B cell (primary cell): ENCODE data around the gene PTCHD4. TPM values are rescaled to one million over a fixed set of nuclear protein-coding genes. Genes with fewer than 3 reads are reported as not detected.

Experiments
- ATAC-seq: fragments of 200-7000 bp; cut with Tn5 transposase; one replicate; pipeline ENCODE4 v1.10.0; 2021; ENCODE audit warnings: low read depth, mild to moderate bottlenecking, moderate number of reproducible peaks, moderate library complexity
- CTCF ChIA-PET: fragments of 350-600 bp; sonication (Branson Sonifier 250); formaldehyde crosslinking; loops from one replicate; lab custom pipeline; 2021; ENCODE audit warnings: antibody characterized with exemption, inconsistent platforms; lab: Charles Lee
- POLR2A ChIA-PET: fragments of 350-600 bp; sonication (Branson Sonifier 250); formaldehyde crosslinking; loops from one replicate; lab custom pipeline; 2021; ENCODE audit warnings: antibody characterized with exemption; lab: Charles Lee
- DNase-seq: peaks from one replicate; pipeline ENCODE4 v3.0.0; 2013
- H2AFZ ChIP-seq: 2 replicates; pipeline ENCODE4 v1.6.1; 2012; ENCODE audit warnings: mild to moderate bottlenecking, low read depth, low read length; ENCODE audit not compliant: insufficient read depth, poor library complexity, severe bottlenecking
- H3K27ac ChIP-seq, 2 donors: 1 replicate in 1 of 2; 2 replicates in 1 of 2; pipeline ENCODE4 v1.5.1; 2012 to 2013; ENCODE audit warnings: low read length in 2 of 2, mild to moderate bottlenecking in 2 of 2, moderate library complexity in 1 of 2
- H3K27me3 ChIP-seq, 4 experiments: fragments of 200-600 bp in 1 of 4; sonication (generic) in 1 of 4; replicated peaks in 1 of 4; 1 replicate in 2 of 4; 2 replicates in 2 of 4; pipeline versions ENCODE4 v1.6.1 to v1.7.0; 2013 to 2016; ENCODE audit warnings: low read length in 3 of 4, mild to moderate bottlenecking in 2 of 4, mixed read lengths in 1 of 4, moderate library complexity in 1 of 4; ENCODE audit not compliant: insufficient read depth in 4 of 4, control insufficient read depth in 3 of 4; ENCODE audit errors: control extremely low read depth in 1 of 4
- H3K36me3 ChIP-seq, 2 experiments: replicated peaks in 1 of 2; 1 replicate in 1 of 2; 2 replicates in 1 of 2; pipeline versions ENCODE4 v1.6.1 to v1.7.1; 2013; ENCODE audit warnings: low read length in 1 of 2; ENCODE audit not compliant: insufficient read depth in 2 of 2, control insufficient read depth in 1 of 2; ENCODE audit errors: control extremely low read depth in 1 of 2, extremely low read depth in 1 of 2
- H3K4me1 ChIP-seq, 2 donors: fragments of 200-600 bp in 1 of 2; sonication (generic) in 1 of 2; 1 replicate in 1 of 2; 2 replicates in 1 of 2; pipeline versions ENCODE4 v1.5.1 to v1.6.1; 2013 to 2017; ENCODE audit warnings: low read length in 2 of 2; ENCODE audit not compliant: control insufficient read depth in 2 of 2, insufficient read depth in 2 of 2
- H3K4me2 ChIP-seq: replicated peaks from 2 replicates; pipeline ENCODE3; 2012; ENCODE audit warnings: mild to moderate bottlenecking, low read depth, low read length; ENCODE audit not compliant: poor library complexity, severe bottlenecking
- H3K4me3 ChIP-seq, 5 experiments: fragments of 200-600 bp in 1 of 5; sonication (generic) in 1 of 5; 1 replicate in 3 of 5; 2 replicates in 2 of 5; pipeline versions ENCODE4 v1.5.1 to v1.7.0; 2011 to 2016; ENCODE audit warnings: low read length in 4 of 5, mild to moderate bottlenecking in 4 of 5, low read depth in 2 of 5, control low read depth in 1 of 5, moderate library complexity in 1 of 5; ENCODE audit not compliant: insufficient read depth in 1 of 5; ENCODE audit errors: control extremely low read depth in 1 of 5, extremely low read depth in 1 of 5
- H3K79me2 ChIP-seq: fragments of 200-600 bp; sonication (generic); one replicate; pipeline ENCODE4 v1.6.0; 2016; ENCODE audit warnings: low read length; ENCODE audit not compliant: control insufficient read depth, insufficient read depth
- H3K9ac ChIP-seq: fragments of 200-600 bp; sonication (generic); 2 replicates; pipeline ENCODE4 v1.6.1; 2017; ENCODE audit warnings: mild to moderate bottlenecking, low read length, moderate library complexity
- H3K9me3 ChIP-seq, 3 donors: one replicate each; pipeline versions ENCODE4 v1.6.1 to v1.7.1; 2013; ENCODE audit warnings: low read length in 2 of 3; ENCODE audit not compliant: control insufficient read depth in 2 of 3, insufficient read depth in 1 of 3; ENCODE audit errors: control extremely low read depth in 1 of 3
- H4K20me1 ChIP-seq: 2 replicates; pipeline ENCODE4 v1.6.0; 2012; ENCODE audit warnings: mild to moderate bottlenecking, low read length; ENCODE audit not compliant: insufficient read depth, control insufficient read depth, poor library complexity, severe bottlenecking
- H3K27ac Mint-ChIP-seq: one replicate; pipeline ENCODE4 v1.8.0; 2021; ENCODE audit warnings: mixed read lengths
- H3K27me3 Mint-ChIP-seq: one replicate; pipeline ENCODE4 v1.8.0; 2021; ENCODE audit warnings: mixed read lengths
- H3K4me1 Mint-ChIP-seq: one replicate; pipeline ENCODE4 v1.8.0; 2021; ENCODE audit warnings: mixed read lengths
- H3K4me3 Mint-ChIP-seq: one replicate; pipeline ENCODE4 v1.8.0; 2021; ENCODE audit warnings: mixed read lengths
- H3K9me3 Mint-ChIP-seq: one replicate; pipeline ENCODE4 v1.8.0; 2022; ENCODE audit warnings: mixed read lengths; ENCODE audit not compliant: insufficient read depth
- CTCF ChIP-seq: fragments of 200-600 bp; IDR thresholded peaks from one replicate; pipeline ENCODE4 v1.8.0; 2022; ENCODE audit warnings: antibody characterized with exemption, mild to moderate bottlenecking
- EZH2 ChIP-seq: IDR thresholded peaks from 2 replicates; pipeline ENCODE4 v1.6.1; 2012; ENCODE audit warnings: borderline replicate concordance, low read depth, mild to moderate bottlenecking, moderate library complexity, low read length; ENCODE audit not compliant: insufficient read depth, poor library complexity, severe bottlenecking
- WGBS: methylation state at CpG from one replicate; pipeline ENCODE4 v1.1.5; 2013; ENCODE audit warnings: missing lambda C conversion rate; ENCODE audit not compliant: insufficient coverage; 5-methylcytosine and 5-hydroxymethylcytosine counted together
- intact Hi-C: fragments of 100-400 bp; cut with micrococcal nuclease; formaldehyde crosslinking; loops from one replicate; pipeline ENCODE4 v1.10.0; 2022
- polyA plus RNA-seq: library from polyadenylated mRNA; depleted of rRNA; stranded (reverse); fragments of >200 nt; gene quantifications from 2 replicates; pipeline ENCODE4 v1.2.3, GENCODE V29; 2012
- total RNA-seq, 2 donors: library from RNA; stranded (reverse); fragments of 120-200 nt in 1 of 2; gene quantifications; 1 replicate in 1 of 2; 2 replicates in 1 of 2; pipeline versions ENCODE4 v1.2.3 to v1.2.4, GENCODE V29; 2013 to 2022

PTCHD4 gene
- total and polyA plus RNA-seq, 2 donors (not counting 1 experiment from before 2014, with no cell fraction given): not detected

GRCh38 chr6:48075181-48075580, 35.8 kb downstream of the PTCHD4 start:
- Histone ChIP-seq H2AFZ (no peak overlapping the region), H3K4me1 (no peaks in the 10 kb centered on the region), H3K27ac (no peak overlapping the region), H3K4me3 (no peak overlapping the region), H4K20me1 (no peaks in the 10 kb centered on the region), H3K9ac (no peak overlapping the region), H3K4me2 (no peak overlapping the region), H3K36me3 (no peaks in the 10 kb centered on the region), H3K27me3 (no peaks in the 10 kb centered on the region), H3K9me3 (no peaks in the 10 kb centered on the region), H3K79me2 (no peaks in the 10 kb centered on the region)
- Mint-ChIP-seq H3K4me3 (no peak overlapping the region), H3K9me3 (no peaks in the 10 kb centered on the region), H3K27me3 (peaks cover 10% of the 10 kb centered on the region), H3K4me1 (no peaks in the 10 kb centered on the region), H3K27ac (no peak overlapping the region)
- intact Hi-C loops: no loop called here
- TF ChIP-seq CTCF (no peak), EZH2 (no peak)
- CTCF ChIA-PET: no interaction called here
- POLR2A ChIA-PET: no interaction called here
- DNase-seq (no peak), ATAC-seq (no peak)

- no peak overlapping the region for H3K4me2 ChIP-seq
- H2AFZ ChIP-seq: no peak overlapping the region
- no peak for DNase-seq
- no peak overlapping the region for H3K4me3 Mint-ChIP-seq
- no peaks in the 10 kb centered on the region for H3K79me2 ChIP-seq
- TF ChIP-seq EZH2 (no peak), CTCF (no peak)
- no peak for ATAC-seq
- no peaks in the 10 kb centered on the region for H3K4me1 Mint-ChIP-seq
- WGBS: 100% methylated on average over 1 of the region's 8 CpGs
- no peak overlapping the region for H3K4me3 ChIP-seq
- POLR2A ChIA-PET: no interaction called here
- H3K27ac Mint-ChIP-seq: no peak overlapping the region
- peaks cover 17% of the 10 kb centered on the region for H3K27me3 Mint-ChIP-seq
- intact Hi-C loops: no loop called here
- no peak overlapping the region for H3K27ac ChIP-seq
- no peak overlapping the region for H3K9ac ChIP-seq
- H3K36me3 ChIP-seq: no peaks in the 10 kb centered on the region
- H3K9me3 Mint-ChIP-seq: no peaks in the 10 kb centered on the region
- CTCF ChIA-PET: no interaction called here
- H3K27me3 ChIP-seq: peaks cover 0 to 4% (median 2%) of the 10 kb centered on the region in 4 experiments
- no peaks in the 10 kb centered on the region for H3K9me3 ChIP-seq
- H4K20me1 ChIP-seq: no peaks in the 10 kb centered on the region
- no peaks in the 10 kb centered on the region for H3K4me1 ChIP-seq
These were observed 36.8 kb downstream of the PTCHD4 start for GRCh38 chr6:48073976-48074767.
